Brain microvascular endothelial cell (primary cell): Measurements from ENCODE around the gene MACROH2A2.
"Not testable (repeated sequence)": the region's sequence is repeated elsewhere in the genome, so short reads cannot be mapped to it uniquely, and the experiment has no call there.

Source experiments
- DNase-seq: peaks from one replicate; pipeline ENCODE4 v3.0.0-alpha.2; 2020
- H3K27ac ChIP-seq: fragments of 250-450 bp; sonication (Bioruptor Pico); 2 replicates; pipeline ENCODE4 v1.5.1; 2020; ENCODE audit warnings: mild to moderate bottlenecking, moderate library complexity
- H3K27me3 ChIP-seq: fragments of 250-450 bp; sonication (Bioruptor Pico); replicated peaks from 2 replicates; pipeline ENCODE4 v1.5.1; 2020; ENCODE audit warnings: mild to moderate bottlenecking
- H3K36me3 ChIP-seq: fragments of 250-450 bp; sonication (Bioruptor Pico); replicated peaks from 2 replicates; pipeline ENCODE4 v1.5.1; 2020; ENCODE audit warnings: mild to moderate bottlenecking
- H3K4me3 ChIP-seq: 2 replicates; pipeline ENCODE4 v1.5.1; 2011; ENCODE audit warnings: low read depth, mild to moderate bottlenecking, control low read depth, low read length, moderate library complexity
- in situ Hi-C: cut with HindIII; loops from 2 replicates; pipeline ENCODE4 v1.10.0; 2017; ENCODE audit warnings: low sequenced_read_pairs, low pct_ligation_motif_present
- TF ChIP-seq, protein P1 (sequence below): IDR thresholded peaks from 2 replicates; pipeline ENCODE4 v1.5.1; 2011; ENCODE audit warnings: low read depth, mild to moderate bottlenecking, moderate library complexity, low read length, control low read depth, inconsistent platforms; ENCODE audit errors: missing control alignments

MACROH2A2 gene

DNA sequence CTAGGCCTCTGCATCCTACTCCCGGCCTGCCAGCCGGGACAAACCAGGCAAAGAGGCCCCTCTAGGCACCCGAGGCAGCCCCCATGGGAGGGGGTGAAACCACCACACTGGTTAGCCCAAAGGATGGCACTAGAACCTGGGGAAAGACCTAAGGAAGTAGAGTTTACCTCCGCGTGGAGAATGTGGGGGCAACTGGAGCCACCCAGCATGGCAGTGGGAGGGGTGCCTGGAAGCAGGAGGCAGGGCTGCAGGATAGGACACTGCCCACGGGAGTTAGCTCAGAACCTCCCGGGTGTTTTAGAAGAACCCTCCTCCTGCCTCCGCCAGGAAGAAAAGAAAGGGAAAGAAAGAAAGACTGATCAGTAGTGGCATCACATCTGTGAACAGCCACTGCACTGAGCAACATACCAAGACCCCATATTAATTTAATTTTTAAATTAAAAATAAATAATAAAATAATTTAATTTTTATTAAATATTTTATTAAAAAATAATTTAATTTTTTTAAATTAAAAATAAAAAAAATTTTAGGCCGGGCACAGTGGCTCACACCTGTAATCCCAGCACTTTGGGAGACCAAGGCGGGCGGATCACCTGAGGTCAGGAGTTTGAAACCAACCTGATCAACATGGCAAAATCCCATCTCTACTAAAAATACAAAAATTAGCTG, 68.8 kb downstream of the MACROH2A2 start:
- in situ Hi-C loops: no loop called here
- DNase-seq: no peak
- Histone ChIP-seq H3K27ac (no peak overlapping the region), H3K27me3 (no peaks in the 10 kb centered on the region), H3K36me3 (no peaks in the 10 kb centered on the region), H3K4me3 (no peak overlapping the region)
- TF ChIP-seq, protein P1, sequence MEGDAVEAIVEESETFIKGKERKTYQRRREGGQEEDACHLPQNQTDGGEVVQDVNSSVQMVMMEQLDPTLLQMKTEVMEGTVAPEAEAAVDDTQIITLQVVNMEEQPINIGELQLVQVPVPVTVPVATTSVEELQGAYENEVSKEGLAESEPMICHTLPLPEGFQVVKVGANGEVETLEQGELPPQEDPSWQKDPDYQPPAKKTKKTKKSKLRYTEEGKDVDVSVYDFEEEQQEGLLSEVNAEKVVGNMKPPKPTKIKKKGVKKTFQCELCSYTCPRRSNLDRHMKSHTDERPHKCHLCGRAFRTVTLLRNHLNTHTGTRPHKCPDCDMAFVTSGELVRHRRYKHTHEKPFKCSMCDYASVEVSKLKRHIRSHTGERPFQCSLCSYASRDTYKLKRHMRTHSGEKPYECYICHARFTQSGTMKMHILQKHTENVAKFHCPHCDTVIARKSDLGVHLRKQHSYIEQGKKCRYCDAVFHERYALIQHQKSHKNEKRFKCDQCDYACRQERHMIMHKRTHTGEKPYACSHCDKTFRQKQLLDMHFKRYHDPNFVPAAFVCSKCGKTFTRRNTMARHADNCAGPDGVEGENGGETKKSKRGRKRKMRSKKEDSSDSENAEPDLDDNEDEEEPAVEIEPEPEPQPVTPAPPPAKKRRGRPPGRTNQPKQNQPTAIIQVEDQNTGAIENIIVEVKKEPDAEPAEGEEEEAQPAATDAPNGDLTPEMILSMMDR: no peak

DNA sequence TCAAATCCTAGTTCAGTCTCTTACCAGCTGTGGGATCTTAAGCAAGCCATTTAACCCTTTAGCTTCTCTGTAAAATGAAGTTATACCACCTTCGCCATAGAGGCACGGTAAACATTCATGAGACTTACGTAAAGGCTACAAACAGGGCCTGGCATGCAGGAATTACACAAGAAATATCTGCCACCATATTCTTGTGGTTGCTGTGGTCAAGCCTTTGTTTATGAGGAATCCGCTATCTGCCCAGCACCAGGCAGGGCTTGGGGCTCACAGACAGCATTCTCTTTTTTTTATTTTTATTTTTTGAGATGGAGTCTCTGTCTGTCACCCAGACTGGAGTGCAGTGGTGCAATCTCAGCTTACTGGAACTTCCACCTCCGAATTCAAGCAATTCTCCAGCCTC, 70.1 kb downstream of the MACROH2A2 start:
- no peak for DNase-seq
- H3K27ac ChIP-seq: no peak overlapping the region

DNA sequence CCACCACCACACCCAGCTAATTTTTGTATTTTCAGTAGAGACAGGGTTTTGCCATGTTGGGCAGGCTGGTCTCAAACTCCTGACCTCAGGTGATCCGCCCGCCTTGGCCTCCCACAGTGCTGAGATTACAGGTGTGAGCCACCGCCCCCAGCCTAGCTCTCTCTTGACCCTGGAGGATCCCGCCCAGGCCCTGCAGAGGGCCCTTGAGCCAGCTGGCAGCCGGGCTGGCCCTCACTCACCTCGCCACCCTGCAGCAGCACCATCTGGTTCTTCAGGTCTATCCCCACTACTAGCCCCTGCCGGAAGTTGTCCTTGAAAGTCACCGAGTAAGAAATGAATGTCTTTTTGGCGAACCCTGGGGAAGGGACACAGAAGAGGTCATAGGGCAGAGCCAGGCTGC, 70.5 kb downstream of the MACROH2A2 start:
- H3K27ac ChIP-seq, H3K36me3 ChIP-seq, in situ Hi-C loops, H3K27me3 ChIP-seq, DNase-seq, H3K4me3 ChIP-seq: not testable (repeated sequence)

More for the DNA sequence above, 70.1 kb downstream of the MACROH2A2 start:
- no peaks in the 10 kb centered on the region for H3K36me3 ChIP-seq
- in situ Hi-C loops: no loop called here
- no peak overlapping the region for H3K4me3 ChIP-seq
- TF ChIP-seq, protein P1: no peak
- no peaks in the 10 kb centered on the region for H3K27me3 ChIP-seq

DNA sequence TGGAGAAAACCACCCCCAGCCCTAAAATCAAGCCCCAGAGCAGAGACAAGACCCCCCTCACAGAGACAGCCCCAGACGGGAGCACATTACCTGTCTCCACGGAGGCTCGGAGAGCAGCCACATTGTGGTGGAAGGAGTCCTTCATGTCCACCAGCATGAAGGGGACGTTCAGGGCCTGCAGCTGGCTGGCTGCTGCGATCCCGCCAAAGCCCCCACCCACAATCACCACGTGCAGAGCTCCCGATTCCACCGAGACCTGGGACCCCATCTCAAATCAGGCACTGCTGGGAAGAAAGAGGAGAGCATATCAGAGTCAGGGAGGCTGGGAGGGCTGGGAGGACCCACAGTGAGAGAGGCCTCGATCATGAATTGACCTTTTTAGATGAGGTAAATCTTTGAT, 71.2 kb downstream of the MACROH2A2 start:
- H3K27ac ChIP-seq: no peak overlapping the region
- no peak overlapping the region for H3K4me3 ChIP-seq
- DNase-seq: no peak
- in situ Hi-C loops: no loop called here
- no peaks in the 10 kb centered on the region for H3K36me3 ChIP-seq
- TF ChIP-seq, protein P1: no peak
- no peaks in the 10 kb centered on the region for H3K27me3 ChIP-seq

DNA sequence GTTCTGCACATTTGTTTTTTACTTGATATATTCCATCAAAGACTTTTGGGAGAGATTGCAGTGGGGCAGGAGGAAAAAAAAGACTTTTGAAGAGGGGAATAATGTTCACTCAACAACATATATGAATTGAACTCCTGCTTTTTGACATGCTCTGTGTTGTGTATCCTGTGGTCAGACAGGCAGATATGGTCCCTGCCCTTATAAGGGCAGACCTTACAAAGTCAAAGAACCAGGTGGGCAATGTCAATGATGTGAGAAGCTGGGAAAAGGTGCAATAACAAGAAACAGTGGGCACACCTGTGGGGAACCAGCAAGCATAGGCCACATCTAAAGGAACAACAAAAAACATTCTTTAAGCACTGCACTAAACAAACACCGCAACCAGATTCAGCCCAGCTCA, 71.8 kb downstream of the MACROH2A2 start:
- H3K27ac ChIP-seq: no peak overlapping the region
- TF ChIP-seq, protein P1: no peak
- no peak overlapping the region for H3K4me3 ChIP-seq
- H3K27me3 ChIP-seq: no peaks in the 10 kb centered on the region
- no peak for DNase-seq
- H3K36me3 ChIP-seq: no peaks in the 10 kb centered on the region
- in situ Hi-C loops: no loop called here

DNA sequence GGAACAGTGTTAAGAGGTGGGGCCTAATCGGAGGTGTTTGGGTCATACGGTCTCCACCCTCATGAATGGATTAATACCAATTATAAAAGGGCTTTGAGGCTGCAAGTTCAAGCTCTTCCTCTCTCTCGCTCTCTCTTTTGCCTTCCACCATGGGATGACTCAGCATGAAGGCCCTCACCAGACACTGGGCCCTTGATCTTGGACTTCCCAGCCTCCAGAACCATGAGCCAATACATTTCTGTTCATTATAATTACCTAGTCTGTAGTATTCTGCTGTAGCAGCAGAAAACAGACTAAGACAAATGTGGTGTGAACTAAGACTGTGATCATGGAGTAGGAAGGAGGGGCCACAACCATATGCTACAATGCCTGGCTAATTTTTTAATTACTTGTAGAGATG, 72.3 kb downstream of the MACROH2A2 start:
- DNase-seq: no peak
- Histone ChIP-seq H3K36me3 (no peaks in the 10 kb centered on the region), H3K27me3 (no peaks in the 10 kb centered on the region), H3K27ac (no peak overlapping the region), H3K4me3 (no peak overlapping the region)
- in situ Hi-C loops: no loop called here
- TF ChIP-seq, protein P1: no peak
